Memory B cell (primary cell): ENCODE data around the gene MAN2C1.
"Not testable (repeated sequence)": the region's sequence is repeated elsewhere in the genome, so short reads cannot be mapped to it uniquely, and the experiment has no call there.

Experiments used
- ATAC-seq: fragments of 150-1000 bp; cut with Tn5 transposase; 2 replicates; pipeline ENCODE4 v1.10.0; 2021; ENCODE audit warnings: low read depth, mild to moderate bottlenecking, moderate library complexity
- DNase-seq, 2 donors: peaks; one replicate each; pipeline ENCODE4 v3.0.0; 2022; ENCODE audit warnings: low spot score in 2 of 2
- H3K27ac Mint-ChIP-seq: one replicate; pipeline ENCODE4 v1.8.0; 2022; ENCODE audit warnings: mild to moderate bottlenecking, moderate library complexity, mixed read lengths
- H3K27me3 Mint-ChIP-seq: one replicate; pipeline ENCODE4 v1.8.0; 2022; ENCODE audit warnings: mixed read lengths
- H3K36me3 Mint-ChIP-seq: one replicate; pipeline ENCODE4 v1.8.0; 2022; ENCODE audit warnings: mild to moderate bottlenecking, mixed read lengths
- H3K4me1 Mint-ChIP-seq: one replicate; pipeline ENCODE4 v1.8.0; 2022; ENCODE audit warnings: mixed read lengths
- H3K4me3 Mint-ChIP-seq: one replicate; pipeline ENCODE4 v1.8.0; 2022; ENCODE audit warnings: mild to moderate bottlenecking, moderate library complexity, mixed read lengths
- H3K9me3 Mint-ChIP-seq: one replicate; pipeline ENCODE4 v1.8.0; 2022; ENCODE audit warnings: mixed read lengths

Gene MAN2C1

DNA sequence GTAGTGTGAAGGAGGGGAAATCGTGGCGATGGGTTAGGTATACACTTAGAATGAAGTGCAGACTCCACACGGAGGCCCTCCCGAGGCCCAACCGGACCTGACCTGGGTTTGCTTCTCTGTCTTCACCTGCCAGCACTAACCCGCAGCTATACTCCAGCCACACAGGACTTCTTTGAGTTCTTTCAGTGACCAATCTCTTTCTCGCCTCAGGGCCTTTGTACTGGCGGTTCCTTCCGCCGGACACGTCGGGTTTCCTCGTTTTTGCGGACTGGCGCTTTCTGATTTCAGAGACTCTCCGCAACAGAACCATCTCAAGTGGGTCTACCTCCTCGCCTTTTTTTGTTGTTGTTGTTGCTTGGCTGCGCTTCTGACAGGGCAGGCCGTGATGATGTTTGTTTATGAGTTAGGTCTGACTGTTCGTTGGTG is 21.6 kb downstream of the MAN2C1 start, which contains the start of gene NEIL1:
Gene NEIL1, plus strand, starts transcription at position 244 of the 426 bp plus-strand sequence. CDS start 1,867 bp downstream, outside the sequence.
- H3K4me3 Mint-ChIP-seq = peak within 1 kb of the TSS; percentile 89
- no peaks in the 10 kb centered on the region for H3K27me3 Mint-ChIP-seq
- peaks cover 3% of the 10 kb centered on the region for H3K36me3 Mint-ChIP-seq
- peak within 1 kb of the TSS; percentile 99 for H3K27ac Mint-ChIP-seq
- peaks cover 30% of the 10 kb centered on the region for H3K4me1 Mint-ChIP-seq
- ATAC-seq (no peak), DNase-seq (no peak)
- H3K9me3 Mint-ChIP-seq = peaks cover 5% of the 10 kb centered on the region

DNA sequence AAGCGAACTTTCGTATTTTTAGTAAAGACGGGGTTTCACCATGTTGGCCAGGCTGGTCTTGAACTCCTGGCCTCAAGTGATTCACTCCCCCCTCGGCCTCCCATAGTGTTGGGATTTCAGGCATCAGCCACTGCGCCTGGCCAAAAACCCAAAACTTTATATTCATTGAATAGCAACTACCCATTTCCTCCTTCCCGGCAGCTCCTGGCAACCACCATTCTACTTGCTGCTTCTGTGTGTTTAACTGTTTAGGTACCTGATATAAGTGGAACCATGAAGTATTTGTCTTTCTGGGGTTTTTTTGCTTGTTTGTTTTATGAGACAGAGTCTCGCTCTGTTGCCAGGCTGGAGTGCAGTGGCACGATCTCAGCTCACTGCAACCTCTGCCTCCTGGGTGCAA is 24.5 kb downstream of the MAN2C1 start:
- H3K36me3 Mint-ChIP-seq, H3K4me3 Mint-ChIP-seq, DNase-seq, H3K9me3 Mint-ChIP-seq, H3K27me3 Mint-ChIP-seq, ATAC-seq: not testable (repeated sequence)
- Mint-ChIP-seq H3K4me1 (peaks cover 19% of the 10 kb centered on the region), H3K27ac (peak overlapping the region; percentile 99)

DNA sequence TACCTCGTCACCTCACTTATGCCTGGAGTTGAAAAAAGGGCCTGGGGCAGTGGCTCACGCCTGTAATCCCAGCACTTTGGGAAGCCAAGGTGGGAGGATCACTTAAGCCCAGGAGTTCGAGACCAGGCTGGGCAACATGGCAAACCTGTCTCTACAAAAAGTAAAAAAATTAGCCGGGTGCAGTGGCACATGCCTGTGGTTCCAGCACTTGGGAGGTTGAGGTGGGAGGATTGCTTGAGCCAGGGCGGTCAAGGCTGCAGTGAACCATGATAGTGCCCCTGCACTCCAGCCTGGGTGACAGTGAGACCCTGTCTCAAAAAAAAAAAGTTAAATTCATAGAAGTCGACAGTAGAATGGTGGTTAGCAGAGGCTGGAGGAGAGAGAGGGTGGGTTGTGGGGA is 26.2 kb downstream of the MAN2C1 start:
- peaks cover 3% of the 10 kb centered on the region for H3K36me3 Mint-ChIP-seq
- no peak for DNase-seq
- H3K27ac Mint-ChIP-seq = no peak overlapping the region
- H3K4me3 Mint-ChIP-seq = no peak overlapping the region
- H3K9me3 Mint-ChIP-seq = no peaks in the 10 kb centered on the region
- ATAC-seq = no peak
- no peaks in the 10 kb centered on the region for H3K27me3 Mint-ChIP-seq
- peaks cover 14% of the 10 kb centered on the region for H3K4me1 Mint-ChIP-seq

DNA sequence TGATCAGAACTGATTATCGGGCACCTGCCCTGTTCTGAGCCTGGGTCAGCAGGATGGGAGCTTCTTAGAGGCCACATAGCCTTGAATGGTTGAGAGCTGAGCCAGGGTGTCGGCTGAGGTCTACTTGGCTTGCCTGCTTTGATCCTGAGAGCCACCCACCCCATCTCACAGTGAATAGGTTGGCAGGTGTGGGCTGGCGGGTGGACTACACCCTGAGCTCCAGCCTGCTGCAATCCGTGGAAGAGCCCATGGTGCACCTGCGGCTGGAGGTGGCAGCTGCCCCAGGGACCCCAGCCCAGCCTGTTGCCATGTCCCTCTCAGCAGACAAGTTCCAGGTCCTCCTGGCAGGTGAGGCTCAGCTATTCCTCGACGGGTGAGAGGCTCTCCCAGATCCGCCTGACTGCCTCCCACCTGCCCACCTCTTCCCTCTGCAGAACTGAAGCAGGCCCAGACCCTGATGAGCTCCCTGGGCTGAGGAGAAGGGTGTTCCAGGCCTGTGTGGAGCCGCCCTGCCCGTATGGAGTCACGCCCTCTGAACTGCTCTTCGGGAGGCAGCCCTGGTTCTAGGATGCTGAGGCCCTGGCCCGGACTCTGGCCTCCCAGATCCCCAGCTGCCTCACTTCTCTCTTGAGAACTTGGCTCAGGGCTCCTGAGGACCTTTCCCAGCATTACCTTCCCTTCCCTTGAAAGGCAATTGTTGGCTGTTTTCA is 28.7 kb downstream of the MAN2C1 start:
- Mint-ChIP-seq H3K36me3 (peaks cover 3% of the 10 kb centered on the region), H3K4me1 (peaks cover 14% of the 10 kb centered on the region), H3K27ac (peak overlapping the region; percentile 63), H3K9me3 (no peaks in the 10 kb centered on the region), H3K27me3 (no peaks in the 10 kb centered on the region), H3K4me3 (no peak overlapping the region)
- no peak for ATAC-seq
- DNase-seq = no peak

DNA sequence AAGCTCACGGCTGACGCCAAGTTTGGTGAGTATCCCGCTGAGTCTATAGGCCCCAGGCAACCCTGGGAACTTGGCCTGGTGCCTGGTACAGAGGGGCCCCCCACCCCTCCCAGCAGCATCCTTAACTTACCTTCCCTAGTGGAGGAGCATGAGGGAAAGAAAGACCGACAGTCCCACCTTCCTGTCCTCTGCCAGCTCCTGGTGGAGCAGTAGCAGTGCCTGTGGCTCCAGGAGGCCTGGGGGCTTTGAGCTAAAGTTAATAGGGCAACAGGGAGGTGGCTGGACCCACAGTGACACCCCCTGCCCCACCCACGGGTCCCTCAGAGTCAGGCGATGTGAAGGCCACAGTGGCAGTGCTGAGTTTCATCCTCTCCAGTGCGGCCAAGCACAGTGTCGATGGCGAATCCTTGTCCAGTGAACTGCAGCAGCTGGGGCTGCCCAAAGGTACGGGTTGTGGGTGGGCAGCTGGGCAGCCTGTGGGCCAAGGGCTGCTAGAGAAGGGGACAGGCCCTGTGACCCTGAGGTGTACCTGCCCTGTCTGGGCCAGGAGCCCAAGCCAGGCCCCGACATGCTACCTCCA is 29.7 kb downstream of the MAN2C1 start:
- peaks cover 10% of the 10 kb centered on the region for H3K4me1 Mint-ChIP-seq
- H3K27me3 Mint-ChIP-seq = no peaks in the 10 kb centered on the region
- no peaks in the 10 kb centered on the region for H3K9me3 Mint-ChIP-seq
- ATAC-seq (no peak), DNase-seq (no peak)
- no peak overlapping the region for H3K4me3 Mint-ChIP-seq
- H3K27ac Mint-ChIP-seq = peak overlapping the region; percentile 41
- peaks cover 3% of the 10 kb centered on the region for H3K36me3 Mint-ChIP-seq

DNA sequence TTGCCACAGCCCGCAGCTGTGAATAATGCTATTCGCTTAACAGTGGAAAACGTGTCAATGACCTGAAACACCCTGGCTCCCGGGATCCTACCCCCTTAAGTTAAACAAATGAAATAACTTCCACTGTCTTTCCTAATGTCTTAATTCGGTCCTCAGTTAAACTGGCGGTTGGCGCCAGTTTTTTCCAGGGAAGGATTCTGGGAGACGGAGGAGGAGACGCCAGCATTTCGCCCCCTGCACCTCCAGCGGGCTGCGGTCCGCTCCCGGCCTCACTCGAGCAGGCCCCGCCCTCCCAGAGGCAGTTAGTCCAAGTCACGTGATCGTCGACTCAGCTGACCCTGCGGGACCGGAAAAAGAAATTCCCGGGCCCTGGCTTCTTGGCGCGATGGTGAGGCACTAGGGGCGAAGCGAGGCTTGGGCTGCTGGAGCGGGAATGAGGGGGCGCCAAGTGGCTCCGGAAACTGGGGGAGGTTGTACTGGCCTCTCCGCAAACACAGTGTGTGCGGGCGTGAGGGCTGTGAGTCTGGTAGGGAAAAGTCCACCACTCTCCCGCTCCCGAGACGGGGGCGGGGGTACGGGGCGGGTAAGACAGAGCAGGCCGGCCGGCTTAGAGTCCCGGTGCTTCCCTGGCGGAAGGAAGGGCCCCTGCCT is 32.6 kb downstream of the MAN2C1 start, which contains the start of gene COMMD4:
Gene COMMD4, plus strand, starts transcription at position 359 of the 651 bp plus-strand sequence. Its CDS starts 27 bp downstream, at position 386.
- H3K27ac Mint-ChIP-seq = peak within 1 kb of the TSS; percentile 96
- peak within 1 kb of the TSS; percentile 96 for H3K4me3 Mint-ChIP-seq
- no peaks in the 10 kb centered on the region for H3K36me3 Mint-ChIP-seq
- ATAC-seq (peak; percentile 79), DNase-seq (peak; percentile 42 to 57)
- no peaks in the 10 kb centered on the region for H3K9me3 Mint-ChIP-seq
- H3K27me3 Mint-ChIP-seq = peaks cover 3% of the 10 kb centered on the region
- peaks cover 10% of the 10 kb centered on the region for H3K4me1 Mint-ChIP-seq

DNA sequence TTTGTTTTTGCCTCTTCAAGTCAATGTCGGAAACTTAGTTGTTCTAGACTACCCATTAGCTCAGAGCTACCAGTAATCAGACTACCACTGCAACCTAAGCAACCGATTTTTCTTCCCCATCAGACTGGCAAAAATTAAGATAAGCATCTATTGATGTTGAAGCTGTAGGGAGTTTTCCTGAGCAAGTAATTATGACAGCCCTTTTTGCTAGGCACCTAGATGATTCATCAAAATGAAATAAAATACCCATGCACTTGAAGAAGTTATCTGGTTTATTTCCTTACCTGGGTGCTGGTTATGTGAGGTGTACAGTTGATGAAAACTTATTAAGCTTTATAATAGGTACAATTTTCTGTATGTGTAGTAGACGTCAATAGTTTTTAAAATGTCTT is 33.1 kb downstream of the MAN2C1 start:
- peak overlapping the region; percentile 96 for H3K27ac Mint-ChIP-seq
- peaks cover 3% of the 10 kb centered on the region for H3K27me3 Mint-ChIP-seq
- no peak for DNase-seq
- peaks cover 10% of the 10 kb centered on the region for H3K4me1 Mint-ChIP-seq
- H3K4me3 Mint-ChIP-seq = peak overlapping the region; percentile 96
- H3K36me3 Mint-ChIP-seq = no peaks in the 10 kb centered on the region
- ATAC-seq = no peak
- H3K9me3 Mint-ChIP-seq = no peaks in the 10 kb centered on the region

DNA sequence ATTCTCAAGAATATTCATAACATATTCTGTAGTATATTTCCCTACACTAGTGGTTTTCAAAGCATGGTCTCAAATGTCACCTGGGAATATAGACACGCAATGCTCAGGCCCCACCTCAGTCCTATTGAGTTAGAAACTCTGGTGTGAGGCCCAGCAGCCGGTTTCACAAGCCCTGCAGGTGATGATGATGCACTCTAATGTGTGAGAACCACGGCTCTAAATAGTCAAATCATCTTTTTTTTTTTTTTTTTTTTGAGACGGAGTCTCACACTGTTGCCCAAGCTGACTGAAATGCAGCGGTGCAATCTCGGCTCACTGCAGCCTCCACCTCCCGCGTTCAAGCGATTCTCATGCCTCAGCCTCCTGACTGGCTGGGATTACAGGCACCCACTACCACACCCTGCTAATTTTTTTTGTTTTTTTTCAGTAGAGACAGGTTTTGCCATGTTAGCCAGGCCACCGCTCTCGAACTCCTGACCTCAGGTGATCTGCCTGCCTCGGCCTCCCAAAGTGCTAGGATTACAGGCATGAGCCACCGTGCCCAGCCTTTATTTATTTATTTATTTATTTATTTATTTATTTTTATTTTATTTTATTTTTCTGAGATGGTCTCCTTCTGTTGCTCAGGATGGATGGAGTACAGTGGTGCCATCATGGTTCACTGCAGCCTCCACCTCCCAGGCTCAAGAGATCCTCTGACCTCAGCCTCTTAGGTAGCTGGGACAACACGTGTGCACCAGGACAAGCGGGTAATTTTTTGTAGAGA is 34.6 kb downstream of the MAN2C1 start:
- not testable (repeated sequence) for H3K27ac Mint-ChIP-seq, H3K4me3 Mint-ChIP-seq, H3K9me3 Mint-ChIP-seq, H3K27me3 Mint-ChIP-seq, DNase-seq, H3K36me3 Mint-ChIP-seq
- peaks cover 10% of the 10 kb centered on the region for H3K4me1 Mint-ChIP-seq
- ATAC-seq = peak; percentile 51

DNA sequence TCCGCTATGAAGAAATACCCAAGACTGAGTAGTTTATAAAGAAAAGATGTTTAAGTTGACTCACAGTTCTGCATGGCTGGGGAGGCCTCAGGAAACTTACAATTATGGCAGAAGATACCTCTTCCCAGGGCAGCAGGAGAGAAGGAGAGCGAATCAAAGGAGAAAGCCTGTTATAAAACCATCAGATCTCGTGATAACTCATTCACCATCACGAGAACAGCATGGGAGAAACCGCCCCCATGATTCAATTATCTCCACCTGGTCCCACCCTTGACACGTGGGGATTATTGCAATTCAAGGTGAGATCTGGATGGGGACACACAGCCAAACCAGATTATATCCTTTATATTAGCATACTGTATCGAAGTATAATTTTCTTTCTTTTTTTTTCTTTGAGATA is 36.3 kb downstream of the MAN2C1 start:
- peaks cover 14% of the 10 kb centered on the region for H3K4me1 Mint-ChIP-seq
- not testable (repeated sequence) for H3K36me3 Mint-ChIP-seq, H3K27me3 Mint-ChIP-seq, H3K4me3 Mint-ChIP-seq, H3K27ac Mint-ChIP-seq, DNase-seq, H3K9me3 Mint-ChIP-seq, ATAC-seq

DNA sequence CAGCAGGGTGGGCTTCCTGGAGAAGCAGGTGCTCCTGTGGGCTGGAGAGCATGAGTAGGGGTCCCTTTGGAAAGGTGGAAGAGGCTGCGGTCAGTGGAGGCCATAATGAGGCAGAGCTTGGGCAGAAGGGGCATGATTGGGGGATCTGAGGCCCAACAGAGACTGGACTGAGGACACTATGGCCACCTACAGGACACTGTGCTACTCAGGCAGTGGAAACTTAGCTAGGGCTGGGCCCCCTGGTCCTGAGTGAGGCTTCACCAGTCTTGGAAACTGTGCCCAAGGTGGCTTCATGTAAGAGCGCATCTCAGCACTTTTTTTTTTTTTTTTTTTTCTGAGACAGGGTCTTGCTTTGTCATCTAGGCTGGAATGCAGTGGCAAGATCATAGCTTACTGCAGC is 38.8 kb downstream of the MAN2C1 start:
- Mint-ChIP-seq H3K4me1 (peaks cover 3% of the 10 kb centered on the region), H3K4me3 (no peak overlapping the region)

DNA sequence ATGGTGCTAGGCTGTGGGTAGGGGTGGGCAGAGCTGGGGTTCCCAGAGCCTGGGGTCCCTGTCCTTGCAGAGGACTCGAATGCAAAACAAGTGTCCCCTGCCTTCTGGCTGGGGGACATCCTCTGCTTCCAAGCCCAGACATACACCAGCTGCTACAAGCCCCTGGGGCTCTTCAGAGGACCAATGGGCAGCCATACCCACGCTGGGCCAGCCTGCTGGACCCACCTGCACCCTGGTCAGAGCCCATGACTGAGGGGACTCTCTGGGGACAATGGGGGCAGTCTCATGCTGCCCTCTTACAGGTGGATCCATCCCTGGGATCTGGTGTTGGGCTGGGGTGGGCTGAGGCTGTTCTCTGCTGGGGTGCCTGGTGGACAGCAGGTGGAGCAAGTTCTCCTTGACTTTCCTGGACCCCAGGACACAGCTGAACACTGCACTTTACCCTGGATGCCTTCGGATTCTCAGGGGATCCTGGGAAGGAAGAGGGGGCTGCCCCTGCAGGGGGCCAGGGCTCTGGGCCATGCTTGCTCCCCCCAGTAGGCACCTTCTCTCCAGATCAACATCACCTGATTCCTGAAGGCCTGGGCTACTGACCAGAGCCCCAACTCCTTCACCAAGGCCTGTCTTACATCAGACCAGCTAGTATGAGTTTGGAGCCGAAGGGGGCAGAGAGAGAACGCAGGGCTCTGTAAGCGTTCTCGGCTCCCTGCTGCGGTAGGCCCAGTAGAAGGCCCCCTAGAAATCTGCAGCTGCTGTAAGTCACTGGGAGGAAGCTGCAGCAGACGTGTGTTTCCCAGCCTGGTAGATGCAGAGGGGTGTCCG is 39.7 kb downstream of the MAN2C1 start:
- ATAC-seq (no peak), DNase-seq (no peak)
- H3K9me3 Mint-ChIP-seq = no peaks in the 10 kb centered on the region
- no peak overlapping the region for H3K27ac Mint-ChIP-seq
- no peak overlapping the region for H3K4me3 Mint-ChIP-seq
- H3K27me3 Mint-ChIP-seq = peaks cover 10% of the 10 kb centered on the region
- peaks cover 3% of the 10 kb centered on the region for H3K4me1 Mint-ChIP-seq
- H3K36me3 Mint-ChIP-seq = no peaks in the 10 kb centered on the region

More for the DNA sequence above, 38.8 kb downstream of the MAN2C1 start:
- Mint-ChIP-seq H3K27ac (no peak overlapping the region), H3K9me3 (no peaks in the 10 kb centered on the region), H3K27me3 (peaks cover 10% of the 10 kb centered on the region), H3K36me3 (no peaks in the 10 kb centered on the region)
- ATAC-seq = no peak
- no peak for DNase-seq

DNA sequence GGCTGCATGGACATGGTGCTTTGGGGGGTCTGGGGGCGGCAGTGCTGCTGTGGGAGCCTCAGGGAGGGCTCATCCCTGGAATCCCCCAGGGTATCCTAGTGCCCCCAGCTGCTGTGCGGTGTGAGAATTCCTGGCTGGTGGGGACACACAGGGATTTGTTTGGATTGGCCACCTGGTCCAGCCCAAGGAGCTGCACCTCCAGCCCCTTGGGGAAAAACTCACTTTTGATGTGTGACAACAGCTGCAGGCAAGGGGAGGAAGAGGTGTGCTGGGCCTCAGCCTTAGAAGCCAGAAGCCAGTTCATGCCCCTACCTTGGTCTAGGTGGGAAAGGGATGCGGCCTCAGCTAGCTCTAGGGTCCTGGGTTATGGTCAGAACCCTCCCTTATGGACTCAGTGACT is 40.9 kb downstream of the MAN2C1 start:
- ATAC-seq = no peak
- no peak overlapping the region for H3K4me3 Mint-ChIP-seq
- no peaks in the 10 kb centered on the region for H3K9me3 Mint-ChIP-seq
- no peak for DNase-seq
- H3K27me3 Mint-ChIP-seq = peaks cover 10% of the 10 kb centered on the region
- no peaks in the 10 kb centered on the region for H3K36me3 Mint-ChIP-seq
- no peak overlapping the region for H3K27ac Mint-ChIP-seq
- H3K4me1 Mint-ChIP-seq = peaks cover 3% of the 10 kb centered on the region

DNA sequence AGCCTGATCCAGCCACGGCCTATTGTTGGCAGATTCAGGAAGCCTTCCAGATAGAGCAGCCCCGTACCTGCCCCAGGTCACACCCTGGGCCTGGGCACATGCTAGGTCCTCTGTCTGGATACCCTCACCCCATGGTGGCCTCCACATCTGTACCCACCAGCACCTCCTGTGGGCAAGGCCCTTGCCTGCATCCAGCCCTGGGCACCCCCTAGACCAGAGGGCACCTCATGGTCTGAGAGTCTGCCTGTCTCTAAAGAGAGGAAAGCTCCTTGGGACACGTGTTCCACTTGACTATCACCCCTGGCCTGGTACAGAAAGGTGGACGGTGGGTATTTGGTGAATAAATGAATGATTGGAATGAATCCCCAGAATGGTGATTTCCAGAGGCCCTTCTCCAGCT is 41.4 kb downstream of the MAN2C1 start:
- ATAC-seq = no peak
- H3K27ac Mint-ChIP-seq = no peak overlapping the region
- H3K36me3 Mint-ChIP-seq = no peaks in the 10 kb centered on the region
- DNase-seq = no peak
- no peaks in the 10 kb centered on the region for H3K9me3 Mint-ChIP-seq
- peaks cover 8% of the 10 kb centered on the region for H3K27me3 Mint-ChIP-seq
- no peak overlapping the region for H3K4me3 Mint-ChIP-seq
- H3K4me1 Mint-ChIP-seq = peaks cover 3% of the 10 kb centered on the region
